GM18526 (cell line): ENCODE measurements around the gene SPAAR.

ENCODE experiments used
- POLR2A ChIP-seq: IDR thresholded peaks from 3 replicates; pipeline ENCODE4 v1.6.1; 2011; ENCODE audit not compliant: insufficient read length; ENCODE audit errors: extremely low read depth

SPAAR gene

GRCh38 chr9:35912791-35913400 lies 3.6 kb downstream of the SPAAR start:
- TF ChIP-seq POLR2A: no peak

GRCh38 chr9:35914301-35914807 lies 5.1 kb downstream of the SPAAR start:
- TF ChIP-seq POLR2A: no peak

GRCh38 chr9:35915681-35916294 lies 6.5 kb downstream of the SPAAR start:
- no peak for TF ChIP-seq POLR2A

- no peak for TF ChIP-seq POLR2A
These were observed 8.0 kb downstream of the SPAAR start for GRCh38 chr9:35917261-35917660.

GRCh38 chr9:35918780-35919179 lies 9.5 kb downstream of the SPAAR start:
- no peak for TF ChIP-seq POLR2A

GRCh38 chr9:35919212-35920008 lies 10.1 kb downstream of the SPAAR start:
- no peak for TF ChIP-seq POLR2A

GRCh38 chr9:35920051-35920620 lies 10.8 kb downstream of the SPAAR start:
- no peak for TF ChIP-seq POLR2A

GRCh38 chr9:35923598-35923926 lies 14.3 kb downstream of the SPAAR start:
- no peak for TF ChIP-seq POLR2A

- TF ChIP-seq POLR2A: no peak
These were observed 14.9 kb downstream of the SPAAR start for GRCh38 chr9:35923927-35924763.

- TF ChIP-seq POLR2A: no peak
These were observed 19.5 kb downstream of the SPAAR start for GRCh38 chr9:35928591-35929452.

- TF ChIP-seq POLR2A: no peak
These were observed 20.1 kb downstream of the SPAAR start for GRCh38 chr9:35929453-35929718.

- TF ChIP-seq POLR2A: no peak
These were observed 21.2 kb downstream of the SPAAR start for GRCh38 chr9:35930521-35930920.

GRCh38 chr9:35930989-35931388 lies 21.7 kb downstream of the SPAAR start:
- no peak for TF ChIP-seq POLR2A

GRCh38 chr9:35932735-35933134 lies 23.4 kb downstream of the SPAAR start:
- no peak for TF ChIP-seq POLR2A
